B cell (primary cell): ENCODE measurements around the gene TMEM81. TPM values are rescaled to one million over a fixed set of nuclear protein-coding genes. Genes with fewer than 3 reads are reported as not detected.

Experiments used
- ATAC-seq: fragments of 200-7000 bp; cut with Tn5 transposase; one replicate; pipeline ENCODE4 v1.10.0; 2021; ENCODE audit warnings: low read depth, mild to moderate bottlenecking, moderate number of reproducible peaks, moderate library complexity
- CTCF ChIA-PET: fragments of 350-600 bp; sonication (Branson Sonifier 250); formaldehyde crosslinking; loops from one replicate; lab custom pipeline; 2021; ENCODE audit warnings: antibody characterized with exemption, inconsistent platforms; lab: Charles Lee
- POLR2A ChIA-PET: fragments of 350-600 bp; sonication (Branson Sonifier 250); formaldehyde crosslinking; loops from one replicate; lab custom pipeline; 2021; ENCODE audit warnings: antibody characterized with exemption; lab: Charles Lee
- DNase-seq: peaks from one replicate; pipeline ENCODE4 v3.0.0; 2013
- H2AFZ ChIP-seq: 2 replicates; pipeline ENCODE4 v1.6.1; 2012; ENCODE audit warnings: mild to moderate bottlenecking, low read depth, low read length; ENCODE audit not compliant: insufficient read depth, poor library complexity, severe bottlenecking
- H3K27ac ChIP-seq, 2 donors: 1 replicate in 1 of 2; 2 replicates in 1 of 2; pipeline ENCODE4 v1.5.1; 2012 to 2013; ENCODE audit warnings: low read length in 2 of 2, mild to moderate bottlenecking in 2 of 2, moderate library complexity in 1 of 2
- H3K27me3 ChIP-seq, 4 experiments: fragments of 200-600 bp in 1 of 4; sonication (generic) in 1 of 4; replicated peaks in 1 of 4; 1 replicate in 2 of 4; 2 replicates in 2 of 4; pipeline versions ENCODE4 v1.6.1 to v1.7.0; 2013 to 2016; ENCODE audit warnings: low read length in 3 of 4, mild to moderate bottlenecking in 2 of 4, mixed read lengths in 1 of 4, moderate library complexity in 1 of 4; ENCODE audit not compliant: insufficient read depth in 4 of 4, control insufficient read depth in 3 of 4; ENCODE audit errors: control extremely low read depth in 1 of 4
- H3K36me3 ChIP-seq, 2 experiments: replicated peaks in 1 of 2; 1 replicate in 1 of 2; 2 replicates in 1 of 2; pipeline versions ENCODE4 v1.6.1 to v1.7.1; 2013; ENCODE audit warnings: low read length in 1 of 2; ENCODE audit not compliant: insufficient read depth in 2 of 2, control insufficient read depth in 1 of 2; ENCODE audit errors: control extremely low read depth in 1 of 2, extremely low read depth in 1 of 2
- H3K4me1 ChIP-seq, 2 donors: fragments of 200-600 bp in 1 of 2; sonication (generic) in 1 of 2; 1 replicate in 1 of 2; 2 replicates in 1 of 2; pipeline versions ENCODE4 v1.5.1 to v1.6.1; 2013 to 2017; ENCODE audit warnings: low read length in 2 of 2; ENCODE audit not compliant: control insufficient read depth in 2 of 2, insufficient read depth in 2 of 2
- H3K4me2 ChIP-seq: replicated peaks from 2 replicates; pipeline ENCODE3; 2012; ENCODE audit warnings: mild to moderate bottlenecking, low read depth, low read length; ENCODE audit not compliant: poor library complexity, severe bottlenecking
- H3K4me3 ChIP-seq, 5 experiments: fragments of 200-600 bp in 1 of 5; sonication (generic) in 1 of 5; 1 replicate in 3 of 5; 2 replicates in 2 of 5; pipeline versions ENCODE4 v1.5.1 to v1.7.0; 2011 to 2016; ENCODE audit warnings: low read length in 4 of 5, mild to moderate bottlenecking in 4 of 5, low read depth in 2 of 5, control low read depth in 1 of 5, moderate library complexity in 1 of 5; ENCODE audit not compliant: insufficient read depth in 1 of 5; ENCODE audit errors: control extremely low read depth in 1 of 5, extremely low read depth in 1 of 5
- H3K79me2 ChIP-seq: fragments of 200-600 bp; sonication (generic); one replicate; pipeline ENCODE4 v1.6.0; 2016; ENCODE audit warnings: low read length; ENCODE audit not compliant: control insufficient read depth, insufficient read depth
- H3K9ac ChIP-seq: fragments of 200-600 bp; sonication (generic); 2 replicates; pipeline ENCODE4 v1.6.1; 2017; ENCODE audit warnings: mild to moderate bottlenecking, low read length, moderate library complexity
- H3K9me3 ChIP-seq, 3 donors: one replicate each; pipeline versions ENCODE4 v1.6.1 to v1.7.1; 2013; ENCODE audit warnings: low read length in 2 of 3; ENCODE audit not compliant: control insufficient read depth in 2 of 3, insufficient read depth in 1 of 3; ENCODE audit errors: control extremely low read depth in 1 of 3
- H4K20me1 ChIP-seq: 2 replicates; pipeline ENCODE4 v1.6.0; 2012; ENCODE audit warnings: mild to moderate bottlenecking, low read length; ENCODE audit not compliant: insufficient read depth, control insufficient read depth, poor library complexity, severe bottlenecking
- H3K27ac Mint-ChIP-seq: one replicate; pipeline ENCODE4 v1.8.0; 2021; ENCODE audit warnings: mixed read lengths
- H3K27me3 Mint-ChIP-seq: one replicate; pipeline ENCODE4 v1.8.0; 2021; ENCODE audit warnings: mixed read lengths
- H3K4me1 Mint-ChIP-seq: one replicate; pipeline ENCODE4 v1.8.0; 2021; ENCODE audit warnings: mixed read lengths
- H3K4me3 Mint-ChIP-seq: one replicate; pipeline ENCODE4 v1.8.0; 2021; ENCODE audit warnings: mixed read lengths
- H3K9me3 Mint-ChIP-seq: one replicate; pipeline ENCODE4 v1.8.0; 2022; ENCODE audit warnings: mixed read lengths; ENCODE audit not compliant: insufficient read depth
- CTCF ChIP-seq: fragments of 200-600 bp; IDR thresholded peaks from one replicate; pipeline ENCODE4 v1.8.0; 2022; ENCODE audit warnings: antibody characterized with exemption, mild to moderate bottlenecking
- EZH2 ChIP-seq: IDR thresholded peaks from 2 replicates; pipeline ENCODE4 v1.6.1; 2012; ENCODE audit warnings: borderline replicate concordance, low read depth, mild to moderate bottlenecking, moderate library complexity, low read length; ENCODE audit not compliant: insufficient read depth, poor library complexity, severe bottlenecking
- WGBS: methylation state at CpG from one replicate; pipeline ENCODE4 v1.1.5; 2013; ENCODE audit warnings: missing lambda C conversion rate; ENCODE audit not compliant: insufficient coverage; 5-methylcytosine and 5-hydroxymethylcytosine counted together
- intact Hi-C: fragments of 100-400 bp; cut with micrococcal nuclease; formaldehyde crosslinking; loops from one replicate; pipeline ENCODE4 v1.10.0; 2022
- polyA minus RNA-seq: library from RNA; depleted of rRNA, polyadenylated mRNA; stranded (reverse); fragments of >200 nt; gene quantifications from 2 replicates; pipeline ENCODE4 v1.2.3, GENCODE V29; 2012
- polyA plus RNA-seq: library from polyadenylated mRNA; depleted of rRNA; stranded (reverse); fragments of >200 nt; gene quantifications from 2 replicates; pipeline ENCODE4 v1.2.3, GENCODE V29; 2012
- total RNA-seq, 2 donors: library from RNA; stranded (reverse); fragments of 120-200 nt in 1 of 2; gene quantifications; 1 replicate in 1 of 2; 2 replicates in 1 of 2; pipeline versions ENCODE4 v1.2.3 to v1.2.4, GENCODE V29; 2013 to 2022

Gene TMEM81
- total RNA-seq (6.2 and 6.8 TPM in 2 replicates), polyA plus RNA-seq (3.0 and 3.8 TPM in 2 replicates), polyA minus RNA-seq (0.77 and 1.1 TPM in 2 replicates)
- 3.5 TPM for total RNA-seq (2013)

GRCh38 chr1:205084360-205084759 lies at the start of gene TMEM81:
Gene TMEM81 (minus strand): TSS chr1:205084460. CDS start chr1:205084320, 140 bp downstream.
- TF ChIP-seq CTCF (no peak), EZH2 (no peak)
- Histone ChIP-seq H3K27ac (no peak within 1 kb of the TSS), H4K20me1 (no peaks in the 10 kb centered on the region), H3K9me3 (no peaks in the 10 kb centered on the region), H3K4me3 (no peak within 1 kb of the TSS), H3K36me3 (peaks cover 0 to 51% of the 10 kb centered on the region in 2 experiments), H2AFZ (no peak within 1 kb of the TSS), H3K4me2 (no peak within 1 kb of the TSS), H3K27me3 (no peaks in the 10 kb centered on the region), H3K79me2 (no peaks in the 10 kb centered on the region), H3K9ac (no peak within 1 kb of the TSS), H3K4me1 (no peaks in the 10 kb centered on the region)
- intact Hi-C loops: no loop called here
- no peaks in the 10 kb centered on the region for H3K9me3 Mint-ChIP-seq
- ChIA-PET CTCF (no interaction called here), POLR2A (interaction anchor here (0.6 kb wide), 1 partner anchor 91 kb away, joined by 10 read pairs; no protein-coding TSS in a partner anchor)
- no peak within 1 kb of the TSS for H3K4me3 Mint-ChIP-seq
- H3K27me3 Mint-ChIP-seq: no peaks in the 10 kb centered on the region
- ATAC-seq: no peak
- no peak within 1 kb of the TSS for H3K27ac Mint-ChIP-seq
- no peak for DNase-seq
- WGBS: no CpG with 5 or more reads among the region's 2 CpGs
- H3K4me1 Mint-ChIP-seq: no peaks in the 10 kb centered on the region

- Mint-ChIP-seq H3K27me3 (no peaks in the 10 kb centered on the region), H3K4me1 (peaks cover 20% of the 10 kb centered on the region), H3K27ac (no peak overlapping the region), H3K9me3 (no peaks in the 10 kb centered on the region), H3K4me3 (no peak overlapping the region)
- no peaks in the 10 kb centered on the region for H3K27me3 ChIP-seq
- peak overlapping the region in 1 of 2 donors; percentile 33 for H3K27ac ChIP-seq
- no peak overlapping the region for H3K9ac ChIP-seq
- CTCF ChIA-PET: interaction anchor here (0.6 to 1.8 kb wide), 3 partner anchors 9 to 166 kb away, joined by 3 to 9 read pairs (median 3); no protein-coding TSS in a partner anchor
- no peak for ATAC-seq
- H2AFZ ChIP-seq: no peak overlapping the region
- TF ChIP-seq CTCF (no peak), EZH2 (no peak)
- DNase-seq: peak; percentile 27
- WGBS: 50% methylated on average over 1 of the region's 1 CpG
- intact Hi-C loops: no loop called here
- H3K4me3 ChIP-seq: no peak overlapping the region
- no peaks in the 10 kb centered on the region for H3K79me2 ChIP-seq
- H3K9me3 ChIP-seq: no peaks in the 10 kb centered on the region
- POLR2A ChIA-PET: no interaction called here
- H3K4me1 ChIP-seq: peaks cover 14 to 24% of the 10 kb centered on the region in 2 donors
- no peaks in the 10 kb centered on the region for H3K36me3 ChIP-seq
- H4K20me1 ChIP-seq: no peaks in the 10 kb centered on the region
- H3K4me2 ChIP-seq: peak overlapping the region; percentile 22
These were observed 49.0 kb upstream of the TMEM81 start for GRCh38 chr1:205133287-205133686.
